GM18868 (cell line): ENCODE data around the gene PCDHA7.
"Not testable (repeated sequence)": the region's sequence is repeated elsewhere in the genome, so short reads cannot be mapped to it uniquely, and the experiment has no call there.

Experiments
- ATAC-seq: cut with Tn5 transposase; IDR thresholded peaks from one replicate; pipeline ENCODE4 v1.9.1; 2021; ENCODE audit warnings: mild to moderate bottlenecking, moderate library complexity; ENCODE audit not compliant: unreplicated experiment

Gene PCDHA7

GRCh38 chr5:140822969-140823368, 11.1 kb upstream of the PCDHA7 start:
- ATAC-seq, result not testable (repeated sequence)

GRCh38 chr5:140823475-140823874, 10.6 kb upstream of the PCDHA7 start:
- ATAC-seq, result no peak

- ATAC-seq, result no peak
Measured at GRCh38 chr5:140827704-140828361, 6.2 kb upstream of the PCDHA7 start, which contains the start of gene PCDHA6. Gene PCDHA6 (plus strand): TSS chr5:140827960. CDS start chr5:140828092, 132 bp downstream.

GRCh38 chr5:140828362-140828737, 5.7 kb upstream of the PCDHA7 start:
- ATAC-seq, result no peak

- ATAC-seq, result not testable (repeated sequence)
Measured at GRCh38 chr5:140829511-140830501, 4.3 kb upstream of the PCDHA7 start.

GRCh38 chr5:140834439-140835008, 455 bp downstream of the PCDHA7 start:
- not testable (repeated sequence) for ATAC-seq

GRCh38 chr5:140835622-140836510, 1.8 kb downstream of the PCDHA7 start:
- ATAC-seq, result no peak

- ATAC-seq, result no peak
Measured at GRCh38 chr5:140840978-140841962, 7.2 kb downstream of the PCDHA7 start, which contains the start of gene PCDHA8. Gene PCDHA8 (plus strand): TSS chr5:140841187. CDS start chr5:140841322, 135 bp downstream.

- ATAC-seq, result no peak
Measured at GRCh38 chr5:140842798-140843733, 9.0 kb downstream of the PCDHA7 start.

GRCh38 chr5:140848139-140849102, 14.4 kb downstream of the PCDHA7 start, which contains the start of gene PCDHA9:
Gene PCDHA9 (plus strand): TSS chr5:140848382. CDS start chr5:140848496, 114 bp downstream.
- ATAC-seq, result not testable (repeated sequence)

GRCh38 chr5:140849831-140850634, 16.0 kb downstream of the PCDHA7 start:
- ATAC-seq, result not testable (repeated sequence)

GRCh38 chr5:140855772-140856674, 22.0 kb downstream of the PCDHA7 start, which contains the start of gene PCDHA10:
Gene PCDHA10 (plus strand): TSS chr5:140855897. CDS start chr5:140856049, 152 bp downstream.
- ATAC-seq, result no peak

- ATAC-seq, result no peak
Measured at GRCh38 chr5:140857177-140857986, 23.3 kb downstream of the PCDHA7 start.

- ATAC-seq, result no peak
Measured at GRCh38 chr5:140857987-140858240, 23.8 kb downstream of the PCDHA7 start.
